ENCODE results near the gene KLHL26.
A peak's percentile ranks its signal among the peaks of the same experiment; 100 is the strongest.

KLHL26 gene

GRCh38 chr19:18612772-18613588, 23.8 kb upstream of the KLHL26 start, which contains the start of gene TMEM59L (continued):
- TF ChIP-seq HIC1 (tag by site-specific recombination; IDR thresholded peaks at IDR 0.05), result no peak
- no peak for TF ChIP-seq ZNF473 (tag by site-specific recombination; IDR thresholded peaks at IDR 0.05)
- TF ChIP-seq ZNF626 (tag by site-specific recombination; IDR thresholded peaks at IDR 0.05), result no peak
- TF ChIP-seq ZNF19 (tag by site-specific recombination; IDR thresholded peaks at IDR 0.05; ENCODE audit: low read depth), result no peak
- TF ChIP-seq ZNF843 (tag by site-specific recombination; IDR thresholded peaks at IDR 0.05), result no peak
- peak; percentile 86 for TF ChIP-seq ATF2 (tag by site-specific recombination; IDR thresholded peaks at IDR 0.05; ENCODE audit: low read depth)

GRCh38 chr19:18613589-18614234, 23.1 kb upstream of the KLHL26 start:
- peaks cover 4% of the 10 kb centered on the region for H3K4me1 ChIP-seq (ENCODE audit: control insufficient read depth, insufficient read depth, low read length)
- peak; percentile 51; the same call in 1 of the 2 replicates for TF ChIP-seq ZNF398 (tag by site-specific recombination; IDR thresholded peaks at IDR 0.05)
- TF ChIP-seq ZBTB44 (tag by site-specific recombination; IDR thresholded peaks at IDR 0.05), result no peak
- TF ChIP-seq ZBTB6 (tag by site-specific recombination; IDR thresholded peaks at IDR 0.05), result peak; percentile 18; the same call in 1 of the 2 replicates
- no peak overlapping the region for H3K27ac ChIP-seq (ENCODE audit: extremely low read depth, low read depth, low read length)
- ChIA-PET CTCF (no interaction called here), POLR2A (interaction anchor here (1.6 to 1.9 kb wide), 2 partner anchors 7 to 24 kb away, joined by 3 to 5 read pairs; no protein-coding TSS in a partner anchor)
- no peak overlapping the region for H3K4me3 ChIP-seq (ENCODE audit: low read depth, low read length)
- H3K36me3 ChIP-seq (ENCODE audit: control insufficient read depth in 2 of 2, insufficient read depth in 1 of 2, low read length in 2 of 2), result no peaks in the 10 kb centered on the region
- H3K9me3 ChIP-seq (ENCODE audit: control insufficient read depth, insufficient read depth, low read depth, low read length), result no peaks in the 10 kb centered on the region

- no peak overlapping the region for H3K4me3 ChIP-seq (ENCODE audit: low read depth, low read length)
- H3K4me1 ChIP-seq (ENCODE audit: control insufficient read depth, insufficient read depth, low read length), result peaks cover 4% of the 10 kb centered on the region
- no peaks in the 10 kb centered on the region for H3K36me3 ChIP-seq (ENCODE audit: control insufficient read depth in 2 of 2, insufficient read depth in 1 of 2, low read length in 2 of 2)
- ChIA-PET POLR2A (interaction anchor here (0.5 kb wide), 1 partner anchor 220 kb away, joined by 4 read pairs; no protein-coding TSS in a partner anchor), CTCF (interaction anchor here (0.5 kb wide), 1 partner anchor 912 kb away, joined by 3 read pairs; no protein-coding TSS in a partner anchor)
- no peak overlapping the region for H3K27ac ChIP-seq (ENCODE audit: extremely low read depth, low read depth, low read length)
- H3K9me3 ChIP-seq (ENCODE audit: control insufficient read depth, insufficient read depth, low read depth, low read length), result no peaks in the 10 kb centered on the region
- TF ChIP-seq ZBTB11 (tag by site-specific recombination; conservative IDR thresholded peaks at IDR 0.05; ENCODE audit: low read depth), result no peak
- TF ChIP-seq SCRT1 (tag by site-specific recombination; IDR thresholded peaks at IDR 0.05; ENCODE audit: borderline replicate concordance), result no peak
- no peak for TF ChIP-seq ZNF623 (tag by site-specific recombination; IDR thresholded peaks at IDR 0.05)
- TF ChIP-seq ZNF114 (tag by site-specific recombination; IDR thresholded peaks at IDR 0.05), result no peak
- TF ChIP-seq HIC1 (tag by site-specific recombination; IDR thresholded peaks at IDR 0.05), result no peak
- TF ChIP-seq ZNF221 (tag by site-specific recombination; IDR thresholded peaks at IDR 0.05; ENCODE audit: borderline replicate concordance), result no peak
- no peak for TF ChIP-seq ZNF747 (tag by site-specific recombination; IDR thresholded peaks at IDR 0.05)
Measured at GRCh38 chr19:18616023-18616422, 20.8 kb upstream of the KLHL26 start.

All from HEK293 (cell line).